Skeletal muscle satellite cell (primary cell): ENCODE data around the gene FAM162B.
"Not testable (repeated sequence)": the region's sequence is repeated elsewhere in the genome, so short reads cannot be mapped to it uniquely, and the experiment has no call there.

Experiments used
- H3K27me3 ChIP-seq: 2 replicates; pipeline ENCODE4 v1.7.0; 2013; ENCODE audit warnings: low read length; ENCODE audit not compliant: control insufficient read depth, insufficient read depth
- H3K36me3 ChIP-seq: 2 replicates; pipeline ENCODE4 v1.7.0; 2013; ENCODE audit warnings: mild to moderate bottlenecking, control low read depth, low read length; ENCODE audit not compliant: insufficient read depth
- H3K4me1 ChIP-seq: 2 replicates; pipeline ENCODE4 v1.7.0; 2013; ENCODE audit warnings: low read length; ENCODE audit not compliant: control insufficient read depth, insufficient read depth
- H3K4me2 ChIP-seq: 2 replicates; pipeline ENCODE4 v1.7.0; 2013; ENCODE audit warnings: mild to moderate bottlenecking, low read length
- H3K4me3 ChIP-seq: 2 replicates; pipeline ENCODE4 v1.7.0; 2013; ENCODE audit warnings: low read length
- H3K9ac ChIP-seq: 2 replicates; pipeline ENCODE4 v1.7.0; 2013; ENCODE audit warnings: mild to moderate bottlenecking, low read depth, low read length, moderate library complexity
- H3K9me3 ChIP-seq: replicated peaks from 2 replicates; pipeline ENCODE4 v1.7.0; 2013; ENCODE audit warnings: mild to moderate bottlenecking, control low read depth, low read length

The FAM162B gene

GRCh38 chr6:116766506-116767176, 1.1 kb upstream of the FAM162B start:
- Histone ChIP-seq H3K9me3 (no peaks in the 10 kb centered on the region), H3K4me2 (no peak overlapping the region), H3K36me3 (no peaks in the 10 kb centered on the region), H3K9ac (no peak overlapping the region), H3K4me3 (no peak overlapping the region), H3K4me1 (peaks cover 16% of the 10 kb centered on the region), H3K27me3 (peaks cover 16% of the 10 kb centered on the region)

GRCh38 chr6:116764629-116764960, 924 bp downstream of the FAM162B start:
- peak overlapping the region; percentile 79 for H3K4me3 ChIP-seq
- H3K9ac ChIP-seq: peak overlapping the region; percentile 34
- peaks cover 16% of the 10 kb centered on the region for H3K27me3 ChIP-seq

GRCh38 chr6:116763906-116764628, 1.5 kb downstream of the FAM162B start:
- no peaks in the 10 kb centered on the region for H3K36me3 ChIP-seq
- no peak overlapping the region for H3K9ac ChIP-seq
- peak overlapping the region; percentile 95 for H3K4me2 ChIP-seq
- peaks cover 16% of the 10 kb centered on the region for H3K4me1 ChIP-seq
- H3K9me3 ChIP-seq: no peaks in the 10 kb centered on the region
- H3K4me3 ChIP-seq: peak overlapping the region; percentile 79
- peaks cover 16% of the 10 kb centered on the region for H3K27me3 ChIP-seq

More at GRCh38 chr6:116764629-116764960, 924 bp downstream of the FAM162B start:
- peaks cover 16% of the 10 kb centered on the region for H3K4me1 ChIP-seq
- peak overlapping the region; percentile 95 for H3K4me2 ChIP-seq
- H3K9me3 ChIP-seq: no peaks in the 10 kb centered on the region
- H3K36me3 ChIP-seq: no peaks in the 10 kb centered on the region

GRCh38 chr6:116763048-116763447, 2.5 kb downstream of the FAM162B start:
- Histone ChIP-seq H3K9me3 (no peaks in the 10 kb centered on the region), H3K36me3 (no peaks in the 10 kb centered on the region), H3K4me2 (no peak overlapping the region), H3K4me1 (peaks cover 16% of the 10 kb centered on the region), H3K9ac (no peak overlapping the region), H3K27me3 (peaks cover 16% of the 10 kb centered on the region), H3K4me3 (no peak overlapping the region)

DNA sequence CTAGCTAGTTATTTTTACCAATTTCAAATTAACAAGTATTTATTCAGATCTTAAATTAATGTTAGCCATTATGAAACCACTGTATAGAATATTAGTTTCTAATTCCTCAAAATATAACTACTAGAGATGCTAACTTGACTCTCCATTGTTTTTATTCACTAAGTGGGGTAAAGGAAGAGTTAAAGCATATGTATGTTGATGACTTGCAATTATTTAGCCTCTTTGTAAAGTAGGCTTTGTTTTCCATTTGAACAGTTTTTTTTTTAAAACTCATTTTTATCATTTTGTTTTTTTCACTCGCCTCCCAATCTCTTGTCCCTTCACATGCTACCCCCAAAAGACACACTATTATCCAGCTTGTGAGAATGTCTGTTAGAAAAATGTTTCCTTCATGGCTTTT, 3.3 kb downstream of the FAM162B start:
- Histone ChIP-seq H3K4me2 (no peak overlapping the region), H3K9me3 (no peaks in the 10 kb centered on the region), H3K9ac (no peak overlapping the region), H3K36me3 (no peaks in the 10 kb centered on the region), H3K4me3 (no peak overlapping the region), H3K4me1 (peaks cover 16% of the 10 kb centered on the region), H3K27me3 (peaks cover 16% of the 10 kb centered on the region)

GRCh38 chr6:116761779-116762178, 3.7 kb downstream of the FAM162B start:
- Histone ChIP-seq H3K4me2 (no peak overlapping the region), H3K9ac (no peak overlapping the region), H3K4me1 (peaks cover 16% of the 10 kb centered on the region), H3K36me3 (no peaks in the 10 kb centered on the region), H3K4me3 (no peak overlapping the region), H3K27me3 (peaks cover 16% of the 10 kb centered on the region), H3K9me3 (no peaks in the 10 kb centered on the region)

- Histone ChIP-seq H3K4me2 (no peak overlapping the region), H3K4me1 (no peaks in the 10 kb centered on the region), H3K9ac (no peak overlapping the region), H3K4me3 (no peak overlapping the region), H3K36me3 (no peaks in the 10 kb centered on the region), H3K27me3 (no peaks in the 10 kb centered on the region), H3K9me3 (no peaks in the 10 kb centered on the region)
These were observed 20.3 kb downstream of the FAM162B start for GRCh38 chr6:116745176-116745575.

DNA sequence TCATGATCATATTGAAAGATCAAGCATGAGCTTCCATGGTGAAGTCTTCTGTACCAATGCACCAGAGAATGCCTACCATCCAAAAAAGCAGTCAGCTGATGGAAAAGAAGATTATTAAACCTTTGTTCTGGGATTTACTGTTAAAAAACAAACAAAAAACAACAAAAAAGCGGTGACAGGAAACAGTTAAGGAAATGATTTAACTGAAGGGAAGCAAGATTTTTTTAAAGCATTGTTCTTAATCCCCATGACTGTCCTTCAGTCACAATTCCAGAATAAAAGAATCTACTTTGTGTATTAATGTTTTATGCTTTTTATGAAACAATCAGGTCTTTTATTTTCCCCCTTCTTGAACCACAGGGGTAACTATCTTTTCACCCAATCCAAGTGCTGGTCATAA, 23.9 kb downstream of the FAM162B start:
- H3K4me2 ChIP-seq: no peak overlapping the region
- H3K4me3 ChIP-seq: no peak overlapping the region
- no peak overlapping the region for H3K9ac ChIP-seq
- H3K4me1 ChIP-seq: no peaks in the 10 kb centered on the region
- no peaks in the 10 kb centered on the region for H3K9me3 ChIP-seq
- H3K36me3 ChIP-seq: no peaks in the 10 kb centered on the region
- H3K27me3 ChIP-seq: no peaks in the 10 kb centered on the region

DNA sequence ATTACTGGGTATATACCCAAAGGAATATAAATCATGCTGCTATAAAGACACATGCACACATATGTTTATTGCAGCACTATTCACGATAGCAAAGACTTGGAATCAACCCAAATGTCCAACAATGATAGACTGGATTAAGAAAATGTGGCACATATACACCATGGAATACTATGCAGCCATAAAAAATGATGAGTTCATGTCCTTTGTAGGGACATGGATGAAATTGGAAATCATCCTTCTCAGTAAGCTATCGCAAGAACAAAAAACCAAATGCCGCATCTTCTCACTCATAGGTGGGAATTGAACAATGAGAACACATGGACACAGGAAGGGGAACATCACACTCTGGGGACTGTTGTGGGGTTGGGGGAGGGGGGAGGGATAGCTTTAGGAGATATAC, 25.0 kb downstream of the FAM162B start:
- not testable (repeated sequence) for H3K4me3 ChIP-seq, H3K9ac ChIP-seq, H3K4me2 ChIP-seq, H3K4me1 ChIP-seq, H3K27me3 ChIP-seq, H3K9me3 ChIP-seq, H3K36me3 ChIP-seq

GRCh38 chr6:116737004-116737403, 28.5 kb downstream of the FAM162B start:
- H3K9ac ChIP-seq: no peak overlapping the region
- H3K36me3 ChIP-seq: peaks cover 4% of the 10 kb centered on the region
- H3K4me2 ChIP-seq: no peak overlapping the region
- H3K9me3 ChIP-seq: no peaks in the 10 kb centered on the region
- no peaks in the 10 kb centered on the region for H3K27me3 ChIP-seq
- H3K4me3 ChIP-seq: no peak overlapping the region
- no peaks in the 10 kb centered on the region for H3K4me1 ChIP-seq

DNA sequence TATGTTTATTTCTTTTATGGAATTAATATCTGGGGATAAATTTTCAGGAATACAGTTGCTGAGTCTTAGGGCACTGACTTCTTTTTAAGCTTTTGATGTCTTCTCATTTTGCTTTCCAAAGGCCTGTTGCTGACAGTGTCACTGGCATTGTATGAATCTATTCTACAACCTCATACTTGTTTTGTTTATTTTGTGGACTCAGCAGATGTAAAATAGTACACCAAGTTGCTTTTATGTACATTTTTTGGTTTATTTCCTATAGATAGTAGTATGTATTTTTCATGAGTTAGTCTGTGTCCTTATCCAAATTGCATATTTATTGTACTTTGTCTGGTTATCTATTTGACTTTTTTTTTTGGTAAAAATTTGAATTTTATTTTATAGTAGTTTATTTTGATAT, 35.0 kb downstream of the FAM162B start:
- no peaks in the 10 kb centered on the region for H3K9me3 ChIP-seq
- peaks cover 15% of the 10 kb centered on the region for H3K36me3 ChIP-seq
- no peak overlapping the region for H3K4me2 ChIP-seq
- no peaks in the 10 kb centered on the region for H3K4me1 ChIP-seq
- no peak overlapping the region for H3K4me3 ChIP-seq
- H3K9ac ChIP-seq: no peak overlapping the region
- H3K27me3 ChIP-seq: no peaks in the 10 kb centered on the region

DNA sequence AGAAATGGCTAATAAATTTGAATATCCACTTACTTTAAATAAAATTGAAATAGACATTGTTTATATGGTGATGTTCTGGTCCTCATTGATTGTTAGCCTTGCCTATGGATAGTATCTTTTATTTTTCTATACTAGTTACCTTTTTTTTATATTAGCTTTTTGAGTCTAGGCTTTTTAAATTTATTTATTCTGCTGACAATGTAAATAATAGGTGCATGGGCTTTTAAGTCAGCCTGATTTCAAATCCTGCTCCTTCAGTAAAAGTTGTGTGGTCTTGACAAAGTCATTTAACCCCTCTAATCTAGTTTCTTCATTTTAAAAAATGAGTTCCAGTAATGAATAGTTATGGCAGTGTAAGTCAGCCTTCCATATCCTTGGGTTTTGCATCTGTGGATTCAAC, 38.6 kb downstream of the FAM162B start:
- H3K27me3 ChIP-seq: no peaks in the 10 kb centered on the region
- H3K36me3 ChIP-seq: peaks cover 24% of the 10 kb centered on the region
- no peak overlapping the region for H3K4me2 ChIP-seq
- no peaks in the 10 kb centered on the region for H3K4me1 ChIP-seq
- no peaks in the 10 kb centered on the region for H3K9me3 ChIP-seq
- H3K9ac ChIP-seq: no peak overlapping the region
- H3K4me3 ChIP-seq: no peak overlapping the region
